Raji (cell line): ENCODE measurements around the gene MCMBP.

Experiments
- POLR2A ChIP-seq: IDR thresholded peaks from 2 replicates; pipeline ENCODE4 v1.6.1; 2011; ENCODE audit warnings: low read depth, low read length, control low read depth; ENCODE audit not compliant: insufficient read depth

MCMBP gene

GRCh38 chr10:119872610-119872859 is at the start of gene MCMBP:
MCMBP (minus strand) TSS chr10:119872843; CDS start chr10:119872584, 259 bp downstream.
- 0 out of 2 replicates have a peak, but pooled peaks have one; percentile 77 for TF ChIP-seq POLR2A

GRCh38 chr10:119919826-119920225 is 47.2 kb upstream of the MCMBP start:
- TF ChIP-seq POLR2A, result no peak

GRCh38 chr10:119919271-119919670 is 46.6 kb upstream of the MCMBP start:
- no peak for TF ChIP-seq POLR2A

GRCh38 chr10:119917777-119918176 is 45.1 kb upstream of the MCMBP start:
- no peak for TF ChIP-seq POLR2A

GRCh38 chr10:119910689-119911088 is 38.0 kb upstream of the MCMBP start:
- no peak for TF ChIP-seq POLR2A

- no peak for TF ChIP-seq POLR2A
Measured at GRCh38 chr10:119908166-119908565, 35.5 kb upstream of the MCMBP start.

- TF ChIP-seq POLR2A, result no peak
Measured at GRCh38 chr10:119903946-119904666, 31.5 kb upstream of the MCMBP start.

- no peak for TF ChIP-seq POLR2A
Measured at GRCh38 chr10:119898577-119898976, 25.9 kb upstream of the MCMBP start.

GRCh38 chr10:119896937-119897770 is 24.5 kb upstream of the MCMBP start:
- no peak for TF ChIP-seq POLR2A

GRCh38 chr10:119896061-119896655 is 23.5 kb upstream of the MCMBP start:
- no peak for TF ChIP-seq POLR2A

- TF ChIP-seq POLR2A, result no peak
Measured at GRCh38 chr10:119893845-119894427, 21.3 kb upstream of the MCMBP start.

- TF ChIP-seq POLR2A, result no peak
Measured at GRCh38 chr10:119893074-119893473, 20.4 kb upstream of the MCMBP start.

GRCh38 chr10:119892188-119893065 is 19.8 kb upstream of the MCMBP start, which contains the start of gene SEC23IP:
SEC23IP (plus strand) TSS chr10:119892730; CDS start chr10:119892783, 53 bp downstream.
- peak; percentile 94 for TF ChIP-seq POLR2A

GRCh38 chr10:119878524-119878923 is 5.9 kb upstream of the MCMBP start:
- no peak for TF ChIP-seq POLR2A

GRCh38 chr10:119872860-119873681 is 428 bp upstream of the MCMBP start:
- TF ChIP-seq POLR2A, result peak; percentile 83
